Smooth muscle cell (in vitro differentiated cells): ENCODE data around the gene UQCC3. TPM values are rescaled to one million over a fixed set of nuclear protein-coding genes. Genes with fewer than 3 reads are reported as not detected.

Experiments used
- DNase-seq: peaks from one replicate; lab custom pipeline; 2025; ENCODE audit not compliant: unreplicated experiment; lab: John Stamatoyannopoulos, UW
- H2AFZ ChIP-seq: fragments of 200-600 bp; sonication (generic); 2 replicates; pipeline ENCODE4 v1.6.0; 2016; ENCODE audit warnings: antibody characterized with exemption, low read depth, mild to moderate bottlenecking
- H3F3A ChIP-seq: fragments of 200-600 bp; sonication (generic); 2 replicates; pipeline ENCODE4 v1.6.0; 2017; ENCODE audit warnings: antibody characterized with exemption, low read depth
- H3K27ac ChIP-seq: fragments of 200-600 bp; sonication (generic); 2 replicates; pipeline ENCODE4 v1.5.1; 2016; ENCODE audit warnings: low read depth, mild to moderate bottlenecking
- H3K27me3 ChIP-seq: fragments of 200-600 bp; sonication (generic); 2 replicates; pipeline ENCODE4 v1.6.1; 2016; ENCODE audit warnings: low read depth, mild to moderate bottlenecking
- H3K36me3 ChIP-seq: fragments of 200-600 bp; sonication (generic); 2 replicates; pipeline ENCODE4 v1.5.1; 2016; ENCODE audit warnings: low read depth
- H3K4me1 ChIP-seq: fragments of 200-600 bp; sonication (generic); 2 replicates; pipeline ENCODE4 v1.5.1; 2016; ENCODE audit warnings: low read depth
- H3K4me2 ChIP-seq: fragments of 200-600 bp; sonication (generic); 2 replicates; pipeline ENCODE4 v1.6.0; 2016; ENCODE audit warnings: mild to moderate bottlenecking
- H3K4me3 ChIP-seq: fragments of 200-600 bp; sonication (generic); 2 replicates; pipeline ENCODE4 v1.5.1; 2016; ENCODE audit warnings: mild to moderate bottlenecking
- H3K79me2 ChIP-seq: fragments of 200-600 bp; sonication (generic); 2 replicates; pipeline ENCODE4 v1.6.0; 2016; ENCODE audit warnings: low read depth, mild to moderate bottlenecking
- H3K9ac ChIP-seq: fragments of 200-600 bp; sonication (generic); 2 replicates; pipeline ENCODE4 v1.6.0; 2016; ENCODE audit warnings: low read depth
- H3K9me3 ChIP-seq: fragments of 200-600 bp; sonication (generic); replicated peaks from 2 replicates; pipeline ENCODE4 v1.5.1; 2016; ENCODE audit warnings: low read depth
- H4K20me1 ChIP-seq: fragments of 200-600 bp; sonication (generic); 2 replicates; pipeline ENCODE4 v1.6.0; 2016; ENCODE audit warnings: low read depth
- CTCF ChIP-seq: fragments of 200-600 bp; sonication (generic); IDR thresholded peaks from 2 replicates; pipeline ENCODE4 v1.5.1; 2017; ENCODE audit warnings: borderline replicate concordance, mild to moderate bottlenecking, antibody characterized with exemption; ENCODE audit not compliant: insufficient read depth, poor library complexity, severe bottlenecking
- WGBS: methylation state at CpG from one replicate; pipeline ENCODE4 v1.1.7; 2016; ENCODE audit warnings: low lambda C conversion rate; 5-methylcytosine and 5-hydroxymethylcytosine counted together
- polyA plus RNA-seq: library from polyadenylated mRNA; unstranded; fragments of >200 nt; fragmentation: Nextera tagmentation; extraction: Ambion mirVana; gene quantifications from 2 replicates; pipeline ENCODE4 v1.2.1, GENCODE V29; 2016
- total RNA-seq: library from RNA; depleted of rRNA; stranded (reverse); fragments of >200 nt; gene quantifications from 2 replicates; pipeline ENCODE4 v1.2.3, GENCODE V29; 2014

UQCC3 gene
- total and polyA plus RNA-seq, 2 experiments from 2014 or later: 7.7 to 14.4 TPM

GRCh38 chr11:62654297-62654696 lies 17.2 kb upstream of the UQCC3 start:
- TF ChIP-seq CTCF: no peak
- H3K9me3 ChIP-seq: no peaks in the 10 kb centered on the region
- no peak overlapping the region for H3K9ac ChIP-seq
- no peak overlapping the region for H3K27ac ChIP-seq
- H3K4me1 ChIP-seq: peaks cover 3% of the 10 kb centered on the region
- H4K20me1 ChIP-seq: no peaks in the 10 kb centered on the region
- no peaks in the 10 kb centered on the region for H3K27me3 ChIP-seq
- no peak overlapping the region for H2AFZ ChIP-seq
- no peak for DNase-seq
- 94% methylated on average over 11 of the region's 11 CpGs for WGBS
- H3K4me3 ChIP-seq: no peak overlapping the region
- no peak overlapping the region for H3K4me2 ChIP-seq
- no peaks in the 10 kb centered on the region for H3F3A ChIP-seq
- H3K79me2 ChIP-seq: peaks cover 19% of the 10 kb centered on the region
- no peaks in the 10 kb centered on the region for H3K36me3 ChIP-seq

- no peak overlapping the region for H3K27ac ChIP-seq
- H4K20me1 ChIP-seq: no peaks in the 10 kb centered on the region
- no peak overlapping the region for H2AFZ ChIP-seq
- no peaks in the 10 kb centered on the region for H3K36me3 ChIP-seq
- H3K79me2 ChIP-seq: peaks cover 11% of the 10 kb centered on the region
- H3K4me2 ChIP-seq: no peak overlapping the region
- no peak for TF ChIP-seq CTCF
- 75% methylated on average over 5 of the region's 5 CpGs for WGBS
- H3K4me1 ChIP-seq: peaks cover 3% of the 10 kb centered on the region
- no peaks in the 10 kb centered on the region for H3K9me3 ChIP-seq
- H3K27me3 ChIP-seq: no peaks in the 10 kb centered on the region
- no peak for DNase-seq
- no peak overlapping the region for H3K9ac ChIP-seq
- H3F3A ChIP-seq: no peaks in the 10 kb centered on the region
- no peak overlapping the region for H3K4me3 ChIP-seq
Measured at GRCh38 chr11:62656796-62657429, 14.6 kb upstream of the UQCC3 start.

GRCh38 chr11:62664405-62665074 lies 6.9 kb upstream of the UQCC3 start:
- peaks cover 17% of the 10 kb centered on the region for H4K20me1 ChIP-seq

More at GRCh38 chr11:62664405-62665074, 6.9 kb upstream of the UQCC3 start:
- DNase-seq: no peak
- under 1% methylated on average over 35 of the region's 36 CpGs for WGBS
- H3K36me3 ChIP-seq: no peaks in the 10 kb centered on the region
- H3K4me3 ChIP-seq: peak overlapping the region; percentile 85
- peaks cover 14% of the 10 kb centered on the region for H3F3A ChIP-seq
- H3K4me1 ChIP-seq: peaks cover 18% of the 10 kb centered on the region
- H3K27me3 ChIP-seq: no peaks in the 10 kb centered on the region
- H3K27ac ChIP-seq: peak overlapping the region; percentile 67
- peaks cover 34% of the 10 kb centered on the region for H3K79me2 ChIP-seq
- TF ChIP-seq CTCF: no peak
- H2AFZ ChIP-seq: peak overlapping the region; percentile 81
- peak overlapping the region; percentile 78 for H3K9ac ChIP-seq
- H3K4me2 ChIP-seq: peak overlapping the region; percentile 91
- H3K9me3 ChIP-seq: no peaks in the 10 kb centered on the region
